T-helper 2 cell treated with Interferon-gamma antibody and Interleukin-4, amounts not matched to agents 100 ng/mL and 5 ng/mL, for 36 hours (primary cell): Measurements from ENCODE around the gene SEC61A1. TPM values are rescaled to one million over a fixed set of nuclear protein-coding genes. Genes with fewer than 3 reads are reported as not detected.

Source experiments
- intact Hi-C: fragments of 100-400 bp; cut with micrococcal nuclease; formaldehyde crosslinking; loops from one replicate; pipeline ENCODE4 v1.15.1; 2023
- total RNA-seq: library from RNA; stranded (reverse); gene quantifications from 2 replicates; pipeline ENCODE4 v1.2.3, GENCODE V29; 2022

The SEC61A1 gene
- total RNA-seq, 1 donor from 2014 or later = 252 TPM

DNA sequence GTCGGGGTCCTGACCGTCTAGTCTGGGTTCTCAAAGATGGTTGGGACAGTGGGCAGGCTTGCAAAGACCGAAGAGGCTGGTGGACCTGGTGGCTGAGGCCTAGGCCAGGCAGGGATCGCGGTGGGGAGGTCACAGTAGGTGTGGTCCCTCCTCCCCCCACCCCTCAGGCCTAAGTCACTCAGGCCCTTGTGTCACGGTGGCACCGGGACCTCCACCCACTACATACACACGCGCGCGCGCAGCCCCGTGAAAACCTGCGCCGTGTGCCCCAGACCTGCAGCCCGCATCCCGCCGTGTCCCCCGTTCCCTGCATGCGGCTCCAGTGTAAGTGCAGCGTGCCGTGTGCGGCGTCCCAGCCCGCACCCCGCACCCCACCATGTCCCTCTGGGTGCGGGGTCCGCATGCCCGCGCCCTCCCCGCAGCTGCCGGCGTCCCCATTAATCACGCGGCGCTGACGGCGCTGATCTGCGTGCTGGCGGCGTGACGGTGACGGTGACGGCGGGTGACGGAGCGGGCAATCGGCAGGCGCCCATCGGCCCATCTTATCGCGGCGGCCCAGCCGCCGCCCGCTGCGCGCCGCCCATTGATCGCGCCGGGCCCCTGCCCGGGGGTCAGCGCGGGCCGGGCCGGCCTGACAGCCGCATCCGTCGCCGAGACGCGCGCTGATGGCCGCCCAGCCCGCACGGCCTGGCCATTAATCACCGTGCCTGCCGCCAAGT is 24.4 kb downstream of the SEC61A1 start:
- intact Hi-C loops = loop anchor here (2.0 kb wide), 1 partner anchor 410 kb away; no protein-coding TSS in a partner anchor

DNA sequence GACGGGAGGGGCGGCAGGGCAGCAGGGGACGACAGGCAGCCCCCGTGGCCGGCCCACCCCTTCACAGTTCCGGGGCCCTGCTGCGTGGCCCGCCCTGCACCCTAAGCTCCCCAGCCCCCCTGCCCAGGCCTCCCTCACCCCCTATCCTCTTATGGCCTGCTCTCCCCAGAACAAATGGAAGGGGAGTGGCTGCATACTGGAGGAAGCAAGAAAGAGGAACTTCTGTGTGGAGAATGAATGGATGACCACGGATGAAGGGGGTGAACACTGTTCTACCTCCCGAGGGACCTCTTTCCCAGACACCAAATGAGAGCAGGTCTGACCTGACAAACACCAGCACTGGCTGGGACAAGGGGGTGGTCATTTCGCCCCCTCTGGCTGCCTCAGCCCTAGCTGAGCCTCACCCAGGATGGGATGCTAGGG is 25.0 kb downstream of the SEC61A1 start:
- intact Hi-C loops = loop anchor here (2.0 kb wide), 1 partner anchor 410 kb away; no protein-coding TSS in a partner anchor

DNA sequence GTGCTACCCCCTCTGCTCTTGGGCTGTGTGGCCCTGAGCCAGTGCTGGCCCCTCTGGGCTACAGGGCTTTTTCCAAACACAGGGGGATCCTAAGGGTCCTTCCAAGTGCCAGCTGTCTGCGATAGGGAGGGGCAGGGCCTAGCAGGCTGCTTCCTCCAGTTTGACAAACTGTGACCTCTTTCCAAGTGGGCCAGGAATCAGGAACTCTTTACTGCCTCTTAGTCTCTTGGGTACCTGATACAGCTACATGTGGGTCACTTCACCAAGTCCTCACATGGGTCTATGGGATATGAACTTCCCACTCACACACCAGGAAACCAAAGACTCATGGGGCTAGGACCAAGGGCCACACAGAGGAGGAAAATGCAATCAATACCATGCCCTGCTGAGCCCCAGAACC is 25.4 kb downstream of the SEC61A1 start:
- intact Hi-C loops = loop anchor here (2.0 kb wide), 1 partner anchor 409 kb away; no protein-coding TSS in a partner anchor

DNA sequence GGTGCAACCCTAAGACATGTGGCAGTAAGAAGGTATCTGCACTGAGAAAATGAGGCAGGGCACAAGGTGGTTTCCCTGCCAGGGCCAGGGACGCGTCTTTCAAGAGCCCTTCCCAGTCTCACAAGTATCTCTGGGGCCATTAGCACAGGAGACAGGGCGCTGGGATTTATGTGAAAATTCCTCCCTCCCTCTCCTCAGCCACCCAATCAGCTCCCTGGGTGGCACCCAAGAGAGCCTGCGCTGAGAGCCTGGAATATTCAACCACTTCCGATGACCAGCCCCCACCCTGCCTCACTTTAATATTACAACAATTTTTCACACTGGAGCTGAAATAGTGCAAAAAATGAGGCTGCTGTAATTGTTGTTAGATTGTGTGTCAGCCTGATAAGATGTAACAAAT is 26.1 kb downstream of the SEC61A1 start:
- intact Hi-C loops = no loop called here

DNA sequence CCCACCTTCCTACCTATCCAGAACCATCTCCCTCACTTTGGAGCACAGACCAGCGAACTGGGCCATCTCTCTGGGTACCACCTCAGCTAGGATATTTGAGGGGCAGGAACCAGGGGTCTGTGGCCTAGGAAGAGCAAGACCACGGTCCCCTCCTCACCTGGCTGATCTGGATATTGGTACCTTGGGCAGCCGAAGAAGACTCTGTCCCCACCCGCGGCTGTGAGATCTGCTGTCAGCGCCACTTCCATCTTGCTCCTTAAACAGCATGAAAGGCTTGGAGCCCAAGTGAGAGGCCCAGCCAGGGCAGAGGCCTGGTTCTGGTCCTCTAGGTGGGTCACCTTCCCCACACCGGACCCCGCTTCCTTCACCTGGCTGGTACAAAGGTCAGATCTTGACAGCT is 26.6 kb downstream of the SEC61A1 start:
- intact Hi-C loops = no loop called here

DNA sequence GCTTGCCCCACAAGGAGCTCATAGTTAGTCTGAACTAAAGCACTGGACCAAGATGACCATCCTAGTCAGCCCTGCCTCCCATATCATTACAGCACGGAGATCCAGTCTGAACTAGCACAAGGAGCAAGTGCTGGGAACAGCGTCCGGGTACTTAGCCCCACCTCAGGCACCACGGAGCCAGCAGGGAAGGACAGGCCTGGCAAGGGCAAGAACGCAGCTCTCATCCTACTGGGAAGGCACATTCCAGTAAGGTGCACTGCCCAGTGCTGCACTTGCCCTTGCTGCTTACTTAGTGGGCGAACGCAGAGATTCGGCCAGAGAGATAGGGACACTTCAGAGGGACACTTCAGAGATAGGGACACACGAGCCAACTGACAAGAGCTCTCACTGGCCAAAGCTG is 27.6 kb downstream of the SEC61A1 start:
- intact Hi-C loops = no loop called here

DNA sequence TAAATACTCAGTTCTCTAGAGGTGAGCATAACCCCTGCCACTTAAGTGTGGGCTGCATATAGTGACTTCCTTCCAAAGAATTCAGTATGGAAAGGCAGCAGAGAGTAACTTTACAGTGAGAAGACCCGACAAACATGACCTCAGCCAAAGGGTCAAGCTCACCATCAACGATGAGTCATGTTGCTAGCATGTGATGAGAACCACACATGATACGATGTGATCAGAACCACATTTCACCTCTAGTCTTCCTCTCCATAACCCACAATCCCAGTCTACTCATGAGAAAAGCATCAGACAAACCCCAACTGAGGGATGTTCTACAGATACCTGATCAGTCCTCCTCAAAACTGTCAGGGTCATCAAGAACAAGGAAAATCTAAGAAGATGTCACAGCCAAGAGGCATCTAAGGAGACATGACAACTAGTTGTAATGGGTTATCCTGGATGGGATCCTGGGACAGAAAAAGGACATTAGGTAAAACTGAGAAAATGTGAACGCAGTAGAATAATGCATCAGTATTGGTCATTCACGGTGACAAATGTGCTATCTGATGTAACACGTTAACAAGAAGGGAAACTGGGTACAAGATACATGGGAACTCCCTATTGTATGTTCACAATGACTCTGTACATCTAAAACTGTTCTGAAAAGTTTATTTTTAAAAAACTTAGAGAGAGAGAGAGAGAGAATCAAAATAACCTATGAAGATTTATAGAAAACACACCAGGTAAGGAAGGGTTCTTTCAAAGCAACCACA is 28.3 kb downstream of the SEC61A1 start:
- intact Hi-C loops = no loop called here

DNA sequence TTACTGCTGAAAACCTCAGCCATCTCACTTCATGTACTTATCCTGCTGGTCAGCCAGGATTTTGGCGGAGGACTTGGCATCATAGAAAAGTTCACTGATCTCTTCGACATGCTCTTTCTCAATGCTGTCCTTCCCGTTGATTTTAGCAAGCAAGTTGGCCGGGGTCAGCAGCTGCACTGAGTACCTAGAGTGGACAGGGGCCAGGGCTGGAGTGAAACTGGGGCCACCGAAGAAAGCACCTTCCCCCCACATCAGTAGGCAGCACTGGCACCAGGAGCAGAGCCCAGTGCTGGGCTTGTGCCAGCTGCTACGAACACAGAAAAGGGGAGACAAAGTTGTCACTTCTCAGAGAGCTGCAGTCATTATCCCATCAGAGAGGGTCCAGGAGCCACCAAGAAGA is 29.0 kb downstream of the SEC61A1 start:
- intact Hi-C loops = no loop called here

DNA sequence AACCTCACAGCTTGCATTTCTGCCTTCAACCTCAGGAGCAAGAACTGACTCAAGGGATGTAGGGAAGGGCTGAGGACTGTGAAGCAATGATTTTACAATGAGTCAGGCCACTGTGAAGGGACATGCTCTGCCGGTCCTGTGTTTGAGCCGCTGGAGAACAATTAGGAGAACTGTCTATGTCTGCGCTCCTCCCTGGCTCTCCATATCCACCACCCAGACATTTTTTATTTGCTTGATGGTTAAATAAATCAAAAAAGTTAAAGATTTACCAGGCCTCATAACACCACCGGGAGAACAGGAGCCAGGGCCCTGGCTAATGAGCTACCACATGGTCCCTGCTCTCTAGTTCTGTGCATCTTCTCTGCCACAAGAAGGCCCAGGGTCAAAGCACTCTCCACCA is 29.6 kb downstream of the SEC61A1 start:
- intact Hi-C loops = no loop called here

DNA sequence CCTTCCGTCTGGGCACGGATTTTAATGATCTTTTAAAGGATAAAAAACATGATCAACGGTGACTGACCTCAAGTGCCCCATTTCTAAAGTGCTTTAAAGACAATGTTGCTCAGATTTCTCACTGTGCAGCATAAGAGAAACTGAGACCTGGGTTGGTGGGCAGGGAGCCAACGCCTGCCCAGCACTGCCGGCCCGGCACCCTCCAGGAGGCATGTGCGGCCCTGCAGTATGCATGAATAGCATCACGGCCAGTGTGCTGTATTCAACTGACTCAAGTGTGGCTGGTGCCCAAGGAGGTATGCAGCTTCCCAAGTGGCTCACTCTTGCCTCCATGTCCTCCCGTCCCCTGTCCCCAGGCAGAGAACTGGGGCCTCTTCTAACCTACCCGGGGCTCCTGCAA is 30.3 kb downstream of the SEC61A1 start:
- intact Hi-C loops = no loop called here

DNA sequence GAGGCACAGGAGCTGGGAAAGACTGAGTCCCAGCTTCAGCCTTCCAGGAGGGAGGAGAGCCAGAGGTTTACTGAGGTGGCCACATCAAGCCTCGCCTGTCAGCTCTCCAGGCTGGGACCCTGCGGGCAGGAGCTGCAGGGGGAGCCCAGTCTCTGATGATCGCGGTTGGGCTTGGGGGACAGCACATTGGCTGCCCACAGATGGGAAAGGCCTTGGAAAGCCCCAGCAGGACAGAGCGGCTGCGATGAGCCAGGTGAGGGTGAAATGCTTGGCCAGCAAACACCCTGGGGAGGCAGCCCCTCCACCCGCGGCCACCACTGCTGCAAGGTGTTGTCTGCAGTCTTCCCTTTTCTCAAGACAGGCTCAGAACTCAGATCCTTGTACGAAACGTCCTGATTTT is 31.2 kb downstream of the SEC61A1 start:
- intact Hi-C loops = no loop called here

DNA sequence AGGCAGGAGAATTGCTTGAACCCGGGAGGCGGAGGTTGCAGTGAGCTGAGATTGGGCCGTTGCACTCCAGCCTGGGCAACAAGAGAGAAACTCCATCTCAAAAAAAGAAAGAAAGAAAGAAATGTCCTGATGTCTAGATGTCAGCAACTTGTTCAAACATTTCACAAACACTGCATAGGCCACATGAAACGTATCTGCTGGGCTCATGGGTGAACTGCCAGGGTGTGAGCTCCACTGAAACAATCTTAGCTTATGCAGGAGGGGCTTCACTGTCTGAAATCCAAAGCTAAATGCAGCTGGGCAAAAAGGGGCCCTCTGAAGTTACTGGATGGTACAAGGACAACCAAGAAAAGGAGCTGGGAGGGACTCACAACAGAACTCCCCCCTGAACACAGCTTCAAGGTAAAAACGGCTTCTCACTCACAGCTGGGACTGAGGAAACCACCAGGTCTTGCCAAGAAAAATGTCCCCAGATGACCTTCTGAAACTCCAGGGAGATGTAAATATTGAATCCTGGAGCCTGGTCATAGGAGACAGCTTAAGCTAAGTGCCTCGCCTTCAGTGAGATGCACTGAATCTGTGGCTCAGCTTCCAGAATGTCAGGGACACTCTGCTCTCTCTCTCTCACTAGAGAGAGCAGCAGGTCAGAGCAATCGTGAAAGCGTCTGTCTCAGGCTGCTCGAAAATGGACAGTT is 31.9 kb downstream of the SEC61A1 start:
- intact Hi-C loops = no loop called here

DNA sequence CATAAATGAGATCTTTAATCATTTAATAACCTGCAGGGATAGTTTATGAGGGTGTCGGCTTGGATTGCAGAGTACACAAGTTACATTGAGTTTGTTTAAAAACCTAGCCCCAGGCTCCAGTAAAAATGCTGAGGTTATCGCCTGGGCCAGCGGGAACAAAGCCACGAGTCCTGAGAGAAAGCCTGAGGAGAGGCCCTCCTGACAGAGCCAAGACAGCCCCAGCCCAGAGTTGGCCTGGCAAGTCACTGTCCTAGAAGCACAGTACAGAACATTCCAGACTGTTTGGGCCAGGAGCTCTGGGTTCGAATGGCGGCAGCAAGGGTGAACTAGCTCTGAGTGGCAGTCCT is 32.4 kb downstream of the SEC61A1 start:
- intact Hi-C loops = no loop called here

DNA sequence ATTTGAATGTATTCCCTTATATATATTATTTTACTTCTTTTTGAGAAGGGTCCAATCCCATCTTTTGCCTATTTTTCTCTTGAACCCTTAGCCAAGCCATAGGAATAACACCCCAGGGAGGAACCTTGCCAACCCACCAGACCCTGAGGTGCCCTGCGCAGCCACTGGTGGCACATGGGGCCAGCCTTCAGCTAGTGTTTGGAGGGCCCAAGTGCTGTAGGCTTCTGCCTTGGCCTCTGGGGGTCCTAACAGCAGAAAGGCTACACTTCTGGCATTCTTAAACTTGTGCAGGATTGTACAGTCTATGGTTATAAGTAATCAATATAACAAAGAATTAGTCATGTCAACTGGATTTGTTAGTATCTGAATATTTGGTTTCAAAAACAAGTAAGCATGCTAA is 36.9 kb downstream of the SEC61A1 start:
- intact Hi-C loops = no loop called here

DNA sequence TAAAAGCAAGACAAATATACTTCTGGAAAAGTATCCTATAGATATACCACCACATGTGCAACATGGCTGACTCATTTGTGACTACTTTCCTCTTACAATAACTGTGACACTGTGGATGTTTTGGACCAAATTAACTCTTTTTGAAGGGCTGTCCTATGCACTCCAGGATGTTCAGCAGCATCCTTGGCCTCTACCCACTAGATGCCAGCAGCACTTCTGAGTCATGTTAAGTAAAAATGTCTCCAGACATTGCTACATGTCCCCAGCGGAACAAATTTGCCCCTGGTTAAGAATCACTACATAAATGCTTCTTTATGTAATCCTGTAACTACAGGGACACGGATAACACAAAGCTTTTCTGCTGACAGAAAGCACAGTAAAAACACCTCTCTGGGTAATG is 39.3 kb downstream of the SEC61A1 start:
- intact Hi-C loops = loop anchor here (10.0 kb wide), 2 partner anchors 333 to 513 kb away; no protein-coding TSS in a partner anchor

DNA sequence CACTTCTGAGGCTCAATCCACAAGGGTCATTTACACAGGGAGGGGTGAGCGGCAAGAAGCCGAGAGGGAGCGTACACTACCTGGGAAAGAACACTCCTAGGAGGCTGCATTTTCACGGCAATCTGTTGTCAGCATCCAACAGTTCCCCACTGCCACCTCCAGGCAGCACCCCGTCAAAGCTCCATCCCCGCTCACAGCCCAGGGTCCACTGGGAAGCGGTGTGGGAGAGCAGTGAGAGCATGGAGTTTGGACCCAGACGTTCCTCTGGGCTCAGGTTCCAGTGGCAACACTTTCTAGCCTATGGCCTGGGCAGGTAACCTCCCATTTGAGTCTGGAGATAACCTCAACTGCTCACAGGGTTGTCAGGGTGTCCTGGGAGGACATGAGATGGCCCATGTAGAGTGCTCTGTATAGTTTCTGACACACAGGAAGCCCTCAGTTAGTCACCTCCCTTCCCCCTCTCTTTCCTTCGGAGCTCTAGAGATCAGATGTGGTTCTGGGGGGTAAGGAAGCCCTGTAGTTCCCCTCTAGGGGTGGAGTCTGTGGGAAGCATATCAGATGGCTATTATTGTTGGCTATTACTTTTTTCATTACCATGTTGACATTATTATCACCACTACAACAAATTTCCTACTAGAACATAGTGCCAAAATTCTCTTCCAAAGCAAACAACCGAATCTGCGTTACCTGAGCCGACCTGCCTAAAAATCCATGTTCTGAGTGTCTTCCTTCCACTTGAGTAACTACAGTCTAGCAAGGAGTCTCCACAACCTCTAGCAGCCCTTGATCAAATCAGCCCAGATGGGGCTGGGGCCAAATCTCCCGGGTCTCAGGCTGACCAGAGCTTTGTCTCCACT is 42.3 kb downstream of the SEC61A1 start:
- intact Hi-C loops = loop anchor here (1.0 to 10.0 kb wide), 6 partner anchors 20 to 510 kb away; no protein-coding TSS in a partner anchor

DNA sequence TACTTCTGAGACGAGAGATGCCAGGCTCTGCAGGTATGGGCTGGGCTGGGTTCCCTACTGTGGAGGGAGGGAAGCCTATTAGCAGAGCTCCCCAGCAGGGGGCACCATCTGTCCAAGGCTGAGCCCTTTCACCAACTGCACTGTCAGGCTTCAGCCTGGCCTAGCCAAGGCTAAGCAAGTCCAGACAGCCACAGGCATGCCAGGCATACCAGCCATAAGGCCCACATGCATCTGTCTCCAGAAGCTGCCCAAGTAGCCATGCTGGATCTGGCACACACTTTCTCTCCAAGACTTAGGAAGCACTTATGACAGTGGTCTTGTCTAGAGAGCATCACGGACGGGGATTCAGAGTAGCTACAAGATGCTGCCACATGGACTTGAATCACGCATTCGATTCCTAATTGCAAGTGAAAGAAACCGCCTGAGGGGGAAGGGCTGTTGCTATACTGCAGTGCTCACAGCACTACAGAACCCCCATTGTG is 43.0 kb downstream of the SEC61A1 start:
- intact Hi-C loops = loop anchor here (1.0 to 10.0 kb wide), 6 partner anchors 20 to 510 kb away; no protein-coding TSS in a partner anchor

DNA sequence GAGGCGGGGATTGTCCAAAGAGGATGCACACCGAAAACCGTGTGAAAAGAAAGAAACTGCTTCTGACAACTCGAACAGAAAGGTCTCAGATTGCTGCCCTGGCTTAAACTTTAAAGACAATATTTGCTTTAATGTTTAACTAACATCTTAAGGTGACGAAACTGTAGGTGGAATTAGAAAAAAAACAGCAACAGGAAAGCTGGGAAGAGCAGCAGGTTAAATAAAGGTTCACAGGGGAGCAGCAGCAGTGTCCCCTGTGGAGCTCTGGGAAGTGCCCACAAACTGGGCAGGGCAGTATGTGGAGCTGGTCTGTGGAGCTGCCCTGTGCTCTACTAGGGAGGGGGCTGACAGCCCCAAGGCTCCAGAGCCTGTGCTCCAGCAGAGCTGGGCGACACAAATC is 46.0 kb downstream of the SEC61A1 start:
- intact Hi-C loops = loop anchor here (10.0 kb wide), 2 partner anchors 327 to 507 kb away; no protein-coding TSS in a partner anchor

DNA sequence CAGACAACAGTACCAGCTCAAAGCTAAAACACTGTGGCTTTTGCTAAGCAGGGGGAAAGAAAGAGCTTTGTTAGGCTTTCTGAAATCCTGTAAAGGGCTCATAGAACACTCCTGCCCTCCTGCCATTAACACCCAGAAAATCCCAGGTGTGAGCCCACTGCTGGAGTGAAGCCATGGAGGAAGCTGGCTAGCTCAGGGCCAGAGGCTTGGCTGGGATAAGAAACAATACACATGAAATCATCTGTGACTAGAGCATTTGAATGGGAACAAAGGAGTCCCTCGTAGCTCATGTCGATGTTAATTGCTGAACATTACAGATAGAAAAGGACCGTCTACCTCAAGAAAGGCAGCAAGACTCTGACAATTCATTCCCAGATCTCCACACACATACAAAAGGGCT is 47.9 kb downstream of the SEC61A1 start:
- intact Hi-C loops = no loop called here

DNA sequence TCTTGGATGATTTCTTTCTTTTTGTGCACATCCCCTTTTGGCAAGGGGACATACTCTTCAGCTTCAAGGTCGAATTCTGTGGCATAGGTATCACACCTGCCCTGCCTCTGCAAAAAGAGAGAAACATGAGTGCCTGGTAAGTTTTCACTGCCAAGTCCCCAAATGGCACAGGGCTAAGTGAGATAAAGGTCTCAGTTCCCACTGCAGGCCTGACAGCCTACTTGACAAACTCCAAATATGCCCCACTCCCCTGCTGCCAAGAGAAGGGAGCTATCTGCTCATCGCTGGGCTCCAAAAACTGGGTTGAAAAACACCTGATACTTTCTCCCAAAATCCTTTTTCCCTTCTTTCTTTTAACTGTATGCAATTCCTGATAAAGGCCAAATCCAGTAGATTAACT is 48.4 kb downstream of the SEC61A1 start:
- intact Hi-C loops = no loop called here
